Measurements from ENCODE around the gene LIPG.

DNA sequence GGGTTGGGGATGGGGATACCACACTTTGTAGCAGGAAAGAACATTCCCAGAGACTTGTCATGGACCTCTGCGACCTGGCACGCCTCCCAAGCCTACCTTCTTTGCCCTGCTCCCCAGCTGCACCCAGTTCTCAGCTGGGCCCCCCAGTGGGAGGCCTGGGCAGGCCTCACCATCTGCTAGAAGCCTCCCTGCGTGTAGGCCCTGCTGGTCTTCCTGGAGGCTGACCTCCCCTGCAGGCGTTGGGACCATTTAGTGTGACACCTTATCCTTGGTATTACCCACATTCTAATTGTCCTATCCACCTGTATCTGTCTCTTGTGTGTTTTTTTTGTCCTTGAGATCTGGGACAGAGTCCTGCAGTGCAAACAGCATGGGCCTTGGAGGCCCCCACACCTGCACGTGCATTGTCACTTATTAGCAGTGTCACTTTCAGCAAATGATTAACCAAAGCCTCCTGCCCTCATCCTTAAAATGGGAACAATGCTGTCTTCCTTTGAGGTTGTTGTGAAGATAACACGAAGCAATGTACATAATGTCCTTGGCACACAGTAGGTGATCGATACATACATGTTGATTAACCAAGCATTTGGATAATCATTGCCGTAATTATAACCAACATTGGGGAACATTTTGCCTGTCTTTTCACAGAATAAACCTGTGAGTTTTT, 77.2 kb downstream of the LIPG start:
- TF ChIP-seq, protein P1, sequence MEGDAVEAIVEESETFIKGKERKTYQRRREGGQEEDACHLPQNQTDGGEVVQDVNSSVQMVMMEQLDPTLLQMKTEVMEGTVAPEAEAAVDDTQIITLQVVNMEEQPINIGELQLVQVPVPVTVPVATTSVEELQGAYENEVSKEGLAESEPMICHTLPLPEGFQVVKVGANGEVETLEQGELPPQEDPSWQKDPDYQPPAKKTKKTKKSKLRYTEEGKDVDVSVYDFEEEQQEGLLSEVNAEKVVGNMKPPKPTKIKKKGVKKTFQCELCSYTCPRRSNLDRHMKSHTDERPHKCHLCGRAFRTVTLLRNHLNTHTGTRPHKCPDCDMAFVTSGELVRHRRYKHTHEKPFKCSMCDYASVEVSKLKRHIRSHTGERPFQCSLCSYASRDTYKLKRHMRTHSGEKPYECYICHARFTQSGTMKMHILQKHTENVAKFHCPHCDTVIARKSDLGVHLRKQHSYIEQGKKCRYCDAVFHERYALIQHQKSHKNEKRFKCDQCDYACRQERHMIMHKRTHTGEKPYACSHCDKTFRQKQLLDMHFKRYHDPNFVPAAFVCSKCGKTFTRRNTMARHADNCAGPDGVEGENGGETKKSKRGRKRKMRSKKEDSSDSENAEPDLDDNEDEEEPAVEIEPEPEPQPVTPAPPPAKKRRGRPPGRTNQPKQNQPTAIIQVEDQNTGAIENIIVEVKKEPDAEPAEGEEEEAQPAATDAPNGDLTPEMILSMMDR (tag by site-specific recombination; IDR thresholded peaks at IDR 0.05), result no peak
- TF ChIP-seq TCF7L2 (IDR thresholded peaks at IDR 0.05; ENCODE audit: borderline replicate concordance, low read depth, low read length) (no peak), ZNF121 (tag by site-specific recombination; IDR thresholded peaks at IDR 0.05) (no peak), YY2 (tag by site-specific recombination; IDR thresholded peaks at IDR 0.05) (no peak), ZNF76 (tag by site-specific recombination; IDR thresholded peaks at IDR 0.05; ENCODE audit: borderline replicate concordance, low read depth) (no peak), ZNF114 (tag by site-specific recombination; IDR thresholded peaks at IDR 0.05) (no peak), ZNF529 (tag by site-specific recombination; IDR thresholded peaks at IDR 0.05; ENCODE audit: insufficient replicate concordance) (no peak)
- TF ChIP-seq, protein P2, sequence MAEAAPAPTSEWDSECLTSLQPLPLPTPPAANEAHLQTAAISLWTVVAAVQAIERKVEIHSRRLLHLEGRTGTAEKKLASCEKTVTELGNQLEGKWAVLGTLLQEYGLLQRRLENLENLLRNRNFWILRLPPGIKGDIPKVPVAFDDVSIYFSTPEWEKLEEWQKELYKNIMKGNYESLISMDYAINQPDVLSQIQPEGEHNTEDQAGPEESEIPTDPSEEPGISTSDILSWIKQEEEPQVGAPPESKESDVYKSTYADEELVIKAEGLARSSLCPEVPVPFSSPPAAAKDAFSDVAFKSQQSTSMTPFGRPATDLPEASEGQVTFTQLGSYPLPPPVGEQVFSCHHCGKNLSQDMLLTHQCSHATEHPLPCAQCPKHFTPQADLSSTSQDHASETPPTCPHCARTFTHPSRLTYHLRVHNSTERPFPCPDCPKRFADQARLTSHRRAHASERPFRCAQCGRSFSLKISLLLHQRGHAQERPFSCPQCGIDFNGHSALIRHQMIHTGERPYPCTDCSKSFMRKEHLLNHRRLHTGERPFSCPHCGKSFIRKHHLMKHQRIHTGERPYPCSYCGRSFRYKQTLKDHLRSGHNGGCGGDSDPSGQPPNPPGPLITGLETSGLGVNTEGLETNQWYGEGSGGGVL (tag by site-specific recombination; IDR thresholded peaks at IDR 0.05), result no peak
- TF ChIP-seq, protein P3, sequence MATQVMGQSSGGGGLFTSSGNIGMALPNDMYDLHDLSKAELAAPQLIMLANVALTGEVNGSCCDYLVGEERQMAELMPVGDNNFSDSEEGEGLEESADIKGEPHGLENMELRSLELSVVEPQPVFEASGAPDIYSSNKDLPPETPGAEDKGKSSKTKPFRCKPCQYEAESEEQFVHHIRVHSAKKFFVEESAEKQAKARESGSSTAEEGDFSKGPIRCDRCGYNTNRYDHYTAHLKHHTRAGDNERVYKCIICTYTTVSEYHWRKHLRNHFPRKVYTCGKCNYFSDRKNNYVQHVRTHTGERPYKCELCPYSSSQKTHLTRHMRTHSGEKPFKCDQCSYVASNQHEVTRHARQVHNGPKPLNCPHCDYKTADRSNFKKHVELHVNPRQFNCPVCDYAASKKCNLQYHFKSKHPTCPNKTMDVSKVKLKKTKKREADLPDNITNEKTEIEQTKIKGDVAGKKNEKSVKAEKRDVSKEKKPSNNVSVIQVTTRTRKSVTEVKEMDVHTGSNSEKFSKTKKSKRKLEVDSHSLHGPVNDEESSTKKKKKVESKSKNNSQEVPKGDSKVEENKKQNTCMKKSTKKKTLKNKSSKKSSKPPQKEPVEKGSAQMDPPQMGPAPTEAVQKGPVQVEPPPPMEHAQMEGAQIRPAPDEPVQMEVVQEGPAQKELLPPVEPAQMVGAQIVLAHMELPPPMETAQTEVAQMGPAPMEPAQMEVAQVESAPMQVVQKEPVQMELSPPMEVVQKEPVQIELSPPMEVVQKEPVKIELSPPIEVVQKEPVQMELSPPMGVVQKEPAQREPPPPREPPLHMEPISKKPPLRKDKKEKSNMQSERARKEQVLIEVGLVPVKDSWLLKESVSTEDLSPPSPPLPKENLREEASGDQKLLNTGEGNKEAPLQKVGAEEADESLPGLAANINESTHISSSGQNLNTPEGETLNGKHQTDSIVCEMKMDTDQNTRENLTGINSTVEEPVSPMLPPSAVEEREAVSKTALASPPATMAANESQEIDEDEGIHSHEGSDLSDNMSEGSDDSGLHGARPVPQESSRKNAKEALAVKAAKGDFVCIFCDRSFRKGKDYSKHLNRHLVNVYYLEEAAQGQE (tag by site-specific recombination; IDR thresholded peaks at IDR 0.05), result no peak
